ENCODE data around the gene PIGN.

PIGN gene

GRCh38 chr18:62106271-62106670, 80.6 kb downstream of the PIGN start:
- DNase-seq = no peak

- DNase-seq = no peak
Measured at GRCh38 chr18:62105376-62105775, 81.5 kb downstream of the PIGN start.

- DNase-seq = no peak
Measured at GRCh38 chr18:62102221-62102620, 84.6 kb downstream of the PIGN start.

GRCh38 chr18:62101321-62101721, 85.5 kb downstream of the PIGN start:
- no peak for DNase-seq

GRCh38 chr18:62098960-62099359, 87.9 kb downstream of the PIGN start:
- DNase-seq = no peak

GRCh38 chr18:62097698-62098097, 89.2 kb downstream of the PIGN start:
- no peak for DNase-seq

- DNase-seq = no peak
Measured at GRCh38 chr18:62091487-62092120, 95.3 kb downstream of the PIGN start.

GRCh38 chr18:62089174-62089573, 97.7 kb downstream of the PIGN start:
- no peak for DNase-seq

- no peak for DNase-seq
Measured at GRCh38 chr18:62088156-62088555, 98.7 kb downstream of the PIGN start.

GRCh38 chr18:62085756-62086155, 101.1 kb downstream of the PIGN start:
- no peak for DNase-seq

GRCh38 chr18:62081761-62082294, 105.0 kb downstream of the PIGN start:
- DNase-seq = no peak

- DNase-seq = no peak
Measured at GRCh38 chr18:62081248-62081647, 105.6 kb downstream of the PIGN start.

GRCh38 chr18:62080172-62080900, 106.5 kb downstream of the PIGN start:
- no peak for DNase-seq

- DNase-seq = no peak
Measured at GRCh38 chr18:62073461-62074281, 113.2 kb downstream of the PIGN start.

- no peak for DNase-seq
Measured at GRCh38 chr18:62072370-62072769, 114.5 kb downstream of the PIGN start.

GRCh38 chr18:62071071-62071470, 115.8 kb downstream of the PIGN start:
- no peak for DNase-seq

GRCh38 chr18:62070302-62070701, 116.6 kb downstream of the PIGN start:
- no peak for DNase-seq

GRCh38 chr18:62069556-62069955, 117.3 kb downstream of the PIGN start:
- no peak for DNase-seq

GRCh38 chr18:62066102-62066818, 120.6 kb downstream of the PIGN start:
- DNase-seq = no peak

GRCh38 chr18:62064361-62064760, 122.5 kb downstream of the PIGN start:
- no peak for DNase-seq

GRCh38 chr18:62061821-62062478, 124.9 kb downstream of the PIGN start:
- DNase-seq = no peak

GRCh38 chr18:62060820-62061219, 126.0 kb downstream of the PIGN start:
- DNase-seq = no peak
